BLaER1 (cell line): ENCODE data around the gene MAP3K10.

Experiments
- H3K27ac ChIP-seq: shearing (Covaris generic); formaldehyde crosslinking; 2 replicates; pipeline ENCODE4 v1.8.1; 2022
- H3K27me3 ChIP-seq: shearing (Covaris generic); formaldehyde crosslinking; 2 replicates; pipeline ENCODE4 v1.8.1; 2022
- H3K36me3 ChIP-seq: shearing (Covaris generic); formaldehyde crosslinking; 2 replicates; pipeline ENCODE4 v1.8.1; 2022
- H3K4me1 ChIP-seq: shearing (Covaris generic); formaldehyde crosslinking; 2 replicates; pipeline ENCODE4 v1.8.1; 2022
- H3K4me2 ChIP-seq: shearing (Covaris generic); formaldehyde crosslinking; 2 replicates; pipeline ENCODE4 v1.8.1; 2022
- H3K4me3 ChIP-seq: shearing (Covaris generic); formaldehyde crosslinking; 2 replicates; pipeline ENCODE4 v1.8.1; 2022
- H3K9ac ChIP-seq: shearing (Covaris generic); formaldehyde crosslinking; 2 replicates; pipeline ENCODE4 v1.8.1; 2022
- H3K9me3 ChIP-seq: shearing (Covaris generic); formaldehyde crosslinking; 2 replicates; pipeline ENCODE4 v1.8.1; 2022
- H4K20me1 ChIP-seq: shearing (Covaris generic); formaldehyde crosslinking; 2 replicates; pipeline ENCODE4 v1.8.1; 2022
- Cebpa-rat ChIP-seq: shearing (Covaris generic); IDR thresholded peaks from 2 replicates; pipeline ENCODE4 v1.8.1; 2022

MAP3K10 gene

DNA sequence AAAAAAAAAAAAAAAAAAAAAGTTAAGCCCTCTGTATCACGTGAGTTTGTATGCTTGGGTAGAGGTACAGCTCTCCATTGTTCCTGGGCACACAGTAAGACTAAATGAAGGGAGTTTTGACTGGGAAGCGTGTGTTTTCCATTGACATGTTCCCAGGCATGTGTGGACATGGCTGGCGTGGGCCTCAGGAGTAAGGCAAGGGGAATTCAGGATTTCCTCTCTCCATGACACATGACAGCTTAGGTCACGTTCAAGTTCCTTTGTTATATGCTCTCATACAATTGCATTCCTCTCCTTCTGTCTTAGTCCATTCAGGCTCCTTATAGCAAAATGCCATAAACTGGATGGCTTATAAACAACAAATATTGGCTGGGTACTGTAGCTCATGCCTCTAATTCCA, 17.1 kb upstream of the MAP3K10 start:
- TF ChIP-seq Cebpa-rat: no peak
- H3K27me3 ChIP-seq: no peaks in the 10 kb centered on the region
- H3K4me1 ChIP-seq: no peaks in the 10 kb centered on the region
- H3K4me2 ChIP-seq: no peak overlapping the region
- peaks cover 8% of the 10 kb centered on the region; the same call in 1 of the 2 replicates for H3K9me3 ChIP-seq
- H3K36me3 ChIP-seq: no peaks in the 10 kb centered on the region
- H3K4me3 ChIP-seq: no peak overlapping the region
- no peaks in the 10 kb centered on the region for H4K20me1 ChIP-seq
- no peak overlapping the region for H3K27ac ChIP-seq
- H3K9ac ChIP-seq: no peak overlapping the region

- 0 out of 2 replicates have a peak, but pooled peaks cover 5% of the 10 kb centered on the region for H3K4me1 ChIP-seq
Measured at GRCh38 chr19:40175820-40176219, 15.4 kb upstream of the MAP3K10 start.

DNA sequence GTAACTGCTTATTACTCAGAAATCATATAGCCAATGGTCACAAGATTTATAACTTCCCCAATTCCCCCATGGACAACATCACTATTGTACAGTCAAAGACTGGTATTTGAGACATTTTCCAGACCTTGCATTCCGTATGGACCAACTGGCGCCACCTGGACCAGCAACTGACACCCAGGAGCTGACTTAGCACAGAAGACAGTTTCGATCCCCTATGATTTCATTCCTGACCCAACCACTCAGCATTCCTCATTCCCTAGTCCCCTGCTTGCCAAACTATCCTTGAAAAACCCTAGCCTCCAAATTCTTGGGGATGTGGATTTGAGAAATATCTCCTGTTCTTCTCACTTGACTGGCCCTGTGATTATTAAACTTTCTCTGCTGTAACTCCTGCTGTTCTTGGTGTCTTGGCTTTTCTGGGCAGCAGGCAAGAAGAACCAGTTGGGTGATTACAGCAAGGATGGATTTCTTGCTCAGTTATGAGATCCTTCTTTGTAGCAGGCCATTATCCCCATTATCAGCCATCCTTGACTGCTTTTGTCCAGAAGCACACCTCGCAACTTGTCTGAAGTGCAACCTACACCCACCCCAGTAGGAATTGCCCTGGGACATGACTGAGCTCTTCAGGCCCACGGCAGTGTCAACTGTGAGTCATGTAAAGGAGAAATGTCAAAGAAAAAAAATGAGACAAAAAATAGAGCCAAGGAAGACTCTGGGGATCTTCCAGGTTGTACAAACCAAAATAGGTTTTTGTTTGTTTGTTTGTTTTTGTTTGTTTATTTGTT, 13.7 kb upstream of the MAP3K10 start:
- Histone ChIP-seq H3K27ac (no peak overlapping the region), H3K36me3 (no peaks in the 10 kb centered on the region), H3K9ac (no peak overlapping the region), H3K4me3 (no peak overlapping the region), H4K20me1 (no peaks in the 10 kb centered on the region), H3K9me3 (peaks cover 8% of the 10 kb centered on the region; the same call in 1 of the 2 replicates), H3K4me2 (no peak overlapping the region), H3K4me1 (0 out of 2 replicates have a peak, but pooled peaks cover 5% of the 10 kb centered on the region), H3K27me3 (no peaks in the 10 kb centered on the region)
- TF ChIP-seq Cebpa-rat: no peak

More at GRCh38 chr19:40175820-40176219, 15.4 kb upstream of the MAP3K10 start:
- Histone ChIP-seq H3K27ac (no peak overlapping the region), H3K36me3 (no peaks in the 10 kb centered on the region), H3K9me3 (peaks cover 8% of the 10 kb centered on the region; the same call in 1 of the 2 replicates), H3K9ac (no peak overlapping the region), H3K4me3 (no peak overlapping the region), H4K20me1 (no peaks in the 10 kb centered on the region), H3K4me2 (no peak overlapping the region), H3K27me3 (no peaks in the 10 kb centered on the region)
- no peak for TF ChIP-seq Cebpa-rat

GRCh38 chr19:40178756-40179155, 12.5 kb upstream of the MAP3K10 start:
- Histone ChIP-seq H3K4me1 (0 out of 2 replicates have a peak, but pooled peaks cover 5% of the 10 kb centered on the region), H3K9me3 (peaks cover 8% of the 10 kb centered on the region; the same call in 1 of the 2 replicates), H4K20me1 (no peaks in the 10 kb centered on the region), H3K27me3 (no peaks in the 10 kb centered on the region), H3K36me3 (no peaks in the 10 kb centered on the region), H3K27ac (no peak overlapping the region), H3K4me2 (no peak overlapping the region), H3K9ac (no peak overlapping the region), H3K4me3 (no peak overlapping the region)
- TF ChIP-seq Cebpa-rat: no peak

- Histone ChIP-seq H3K4me2 (no peak overlapping the region), H3K9me3 (no peaks in the 10 kb centered on the region), H4K20me1 (no peaks in the 10 kb centered on the region), H3K27ac (no peak overlapping the region), H3K9ac (no peak overlapping the region), H3K27me3 (no peaks in the 10 kb centered on the region), H3K36me3 (no peaks in the 10 kb centered on the region), H3K4me3 (no peak overlapping the region), H3K4me1 (0 out of 2 replicates have a peak, but pooled peaks cover 5% of the 10 kb centered on the region)
- TF ChIP-seq Cebpa-rat: no peak
Measured at GRCh38 chr19:40184273-40184672, 7.0 kb upstream of the MAP3K10 start.

DNA sequence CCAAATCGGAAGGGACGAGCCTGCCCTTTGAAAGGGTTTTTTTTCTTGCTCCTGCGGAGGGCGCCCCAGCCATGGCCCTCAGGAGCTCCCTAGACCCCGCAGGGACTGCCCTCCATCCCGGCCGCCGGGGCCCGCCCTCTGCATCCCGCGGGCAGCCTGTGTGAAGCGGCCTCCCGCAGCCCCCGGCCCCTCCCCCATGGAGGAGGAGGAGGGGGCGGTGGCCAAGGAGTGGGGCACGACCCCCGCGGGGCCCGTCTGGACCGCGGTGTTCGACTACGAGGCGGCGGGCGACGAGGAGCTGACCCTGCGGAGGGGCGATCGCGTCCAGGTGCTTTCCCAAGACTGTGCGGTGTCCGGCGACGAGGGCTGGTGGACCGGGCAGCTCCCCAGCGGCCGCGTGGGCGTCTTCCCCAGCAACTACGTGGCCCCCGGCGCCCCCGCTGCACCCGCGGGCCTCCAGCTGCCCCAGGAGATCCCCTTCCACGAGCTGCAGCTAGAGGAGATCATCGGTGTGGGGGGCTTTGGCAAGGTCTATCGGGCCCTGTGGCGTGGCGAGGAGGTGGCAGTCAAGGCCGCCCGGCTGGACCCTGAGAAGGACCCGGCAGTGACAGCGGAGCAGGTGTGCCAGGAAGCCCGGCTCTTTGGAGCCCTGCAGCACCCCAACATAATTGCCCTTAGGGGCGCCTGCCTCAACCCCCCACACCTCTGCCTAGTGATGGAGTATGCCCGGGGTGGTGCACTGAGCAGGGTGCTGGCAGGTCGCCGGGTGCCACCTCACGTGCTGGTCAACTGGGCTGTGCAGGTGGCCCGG, 815 bp downstream of the MAP3K10 start:
- Histone ChIP-seq H3K4me3 (peak overlapping the region; percentile 99), H3K4me1 (peaks cover 32% of the 10 kb centered on the region), H4K20me1 (peaks cover 18% of the 10 kb centered on the region; the same call in 1 of the 2 replicates), H3K4me2 (peak overlapping the region; percentile 99), H3K27me3 (no peaks in the 10 kb centered on the region), H3K36me3 (no peaks in the 10 kb centered on the region; the same call in 1 of the 2 replicates), H3K9me3 (no peaks in the 10 kb centered on the region), H3K9ac (peak overlapping the region; percentile 93), H3K27ac (peak overlapping the region; percentile 91; the same call in 1 of the 2 replicates)
- no peak for TF ChIP-seq Cebpa-rat

DNA sequence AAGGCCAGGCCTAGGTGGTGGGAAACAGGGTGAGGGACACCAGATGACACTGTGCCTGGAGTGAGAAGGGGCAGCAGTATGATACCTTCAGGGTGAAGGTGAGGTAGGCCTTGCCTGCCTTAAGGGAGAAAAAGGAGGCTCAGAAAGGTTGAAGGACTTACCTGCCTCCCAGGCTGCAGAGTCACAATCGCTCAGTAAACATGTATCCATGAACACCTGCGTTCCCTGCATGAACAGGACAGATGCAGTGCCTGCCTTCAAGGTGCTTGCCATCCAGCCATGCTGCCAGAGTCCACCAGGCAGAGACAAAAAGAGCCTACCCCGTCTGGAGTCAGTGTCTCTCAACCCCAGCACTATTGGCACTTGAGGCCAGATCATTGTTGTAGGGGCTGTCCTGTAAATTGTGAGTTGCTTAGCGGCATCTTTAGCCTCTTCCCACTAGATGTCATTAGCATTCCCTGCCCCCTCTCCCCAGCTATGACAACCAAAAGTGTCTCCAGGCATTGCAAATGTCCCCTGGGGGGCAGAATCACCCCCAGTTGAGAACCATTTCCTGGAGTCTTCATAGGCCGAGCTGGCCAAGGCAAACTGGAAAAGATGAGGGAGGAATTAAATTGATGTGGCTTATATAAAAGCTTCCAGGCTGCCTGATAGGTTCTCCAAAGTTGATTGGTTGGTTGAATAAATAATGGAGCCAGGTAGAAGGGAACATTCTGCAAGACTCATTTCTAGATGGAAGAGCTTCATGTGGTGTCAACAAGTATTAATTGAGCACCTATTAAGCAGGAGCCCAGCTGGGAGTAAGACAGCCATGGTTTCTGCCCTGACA, 1.7 kb downstream of the MAP3K10 start:
- Histone ChIP-seq H3K27ac (no peak overlapping the region), H4K20me1 (peaks cover 18% of the 10 kb centered on the region; the same call in 1 of the 2 replicates), H3K27me3 (no peaks in the 10 kb centered on the region), H3K9ac (no peak overlapping the region), H3K36me3 (peaks cover 6% of the 10 kb centered on the region; the same call in 1 of the 2 replicates), H3K4me3 (peak overlapping the region; percentile 99), H3K9me3 (no peaks in the 10 kb centered on the region), H3K4me2 (peak overlapping the region; percentile 99), H3K4me1 (peaks cover 32% of the 10 kb centered on the region)
- no peak for TF ChIP-seq Cebpa-rat

DNA sequence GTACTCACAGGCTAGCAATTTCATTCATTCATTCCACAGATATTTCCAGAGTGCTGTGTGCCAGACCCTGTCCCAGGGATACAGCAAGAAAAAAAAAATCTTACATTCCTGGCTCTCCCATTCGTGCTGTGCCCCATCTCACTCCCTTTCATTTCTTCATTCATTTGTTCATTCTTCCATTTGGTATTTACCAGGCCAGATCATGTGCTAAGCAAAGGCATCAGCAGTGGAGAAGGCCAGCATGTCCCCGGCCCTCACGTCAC, 2.3 kb downstream of the MAP3K10 start:
- peak overlapping the region; percentile 99 for H3K4me2 ChIP-seq
- H3K27me3 ChIP-seq: no peaks in the 10 kb centered on the region

DNA sequence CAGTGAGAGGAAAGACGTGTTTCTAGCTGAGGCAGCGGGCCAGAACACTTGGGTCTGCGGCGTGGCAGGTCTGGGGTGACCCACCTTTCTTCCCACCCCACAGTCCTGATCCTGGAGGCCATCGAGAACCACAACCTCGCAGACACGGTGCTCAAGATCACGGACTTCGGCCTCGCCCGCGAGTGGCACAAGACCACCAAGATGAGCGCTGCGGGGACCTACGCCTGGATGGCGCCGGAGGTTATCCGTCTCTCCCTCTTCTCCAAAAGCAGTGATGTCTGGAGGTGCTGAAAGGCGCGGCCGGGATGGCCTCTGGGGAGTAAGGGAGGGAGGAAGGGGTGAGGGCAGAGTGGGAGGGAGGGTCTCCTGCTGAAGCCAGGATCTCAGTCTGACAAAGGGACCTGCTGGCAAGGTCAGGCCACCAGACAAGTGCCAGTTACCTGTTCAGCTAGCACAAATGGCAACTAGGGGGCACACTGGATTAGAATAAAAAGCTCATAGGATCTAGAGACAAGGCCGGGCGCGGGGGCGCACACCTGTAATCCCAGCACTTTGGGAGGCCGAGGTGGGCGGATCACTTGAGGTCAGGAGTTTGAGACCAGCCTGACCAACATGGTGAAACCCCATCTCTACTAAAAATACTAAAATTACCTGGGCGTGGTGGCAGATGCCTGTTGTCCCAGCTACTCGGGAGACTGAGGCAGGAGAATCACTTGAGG, 7.2 kb downstream of the MAP3K10 start:
- no peaks in the 10 kb centered on the region for H3K9me3 ChIP-seq
- TF ChIP-seq Cebpa-rat: no peak
- 0 out of 2 replicates have a peak, but pooled peaks cover 5% of the 10 kb centered on the region for H4K20me1 ChIP-seq
- no peak overlapping the region for H3K4me3 ChIP-seq
- no peaks in the 10 kb centered on the region for H3K27me3 ChIP-seq
- peaks cover 34% of the 10 kb centered on the region; the same call in 1 of the 2 replicates for H3K36me3 ChIP-seq
- no peak overlapping the region for H3K27ac ChIP-seq
- H3K4me1 ChIP-seq: peaks cover 4% of the 10 kb centered on the region; the same call in 1 of the 2 replicates
- no peak overlapping the region for H3K4me2 ChIP-seq
- H3K9ac ChIP-seq: no peak overlapping the region

More for the DNA sequence above, 2.3 kb downstream of the MAP3K10 start:
- Histone ChIP-seq H3K4me1 (peaks cover 32% of the 10 kb centered on the region), H3K4me3 (no peak overlapping the region), H3K9me3 (no peaks in the 10 kb centered on the region), H3K9ac (no peak overlapping the region), H3K27ac (no peak overlapping the region), H4K20me1 (peaks cover 18% of the 10 kb centered on the region; the same call in 1 of the 2 replicates), H3K36me3 (peaks cover 11% of the 10 kb centered on the region; the same call in 1 of the 2 replicates)
- no peak for TF ChIP-seq Cebpa-rat
